Activated CD8-positive, alpha-beta memory T cell treated with anti-CD3 and anti-CD28 coated beads for 48 hours (primary cell): Measurements from ENCODE around the gene TCF4.

ENCODE experiments used
- DNase-seq, 3 experiments: peaks; one replicate each; pipeline ENCODE4 v3.0.0-alpha.2; 2020; ENCODE audit warnings: low read depth in 2 of 3, low spot score in 2 of 3

Gene TCF4

DNA sequence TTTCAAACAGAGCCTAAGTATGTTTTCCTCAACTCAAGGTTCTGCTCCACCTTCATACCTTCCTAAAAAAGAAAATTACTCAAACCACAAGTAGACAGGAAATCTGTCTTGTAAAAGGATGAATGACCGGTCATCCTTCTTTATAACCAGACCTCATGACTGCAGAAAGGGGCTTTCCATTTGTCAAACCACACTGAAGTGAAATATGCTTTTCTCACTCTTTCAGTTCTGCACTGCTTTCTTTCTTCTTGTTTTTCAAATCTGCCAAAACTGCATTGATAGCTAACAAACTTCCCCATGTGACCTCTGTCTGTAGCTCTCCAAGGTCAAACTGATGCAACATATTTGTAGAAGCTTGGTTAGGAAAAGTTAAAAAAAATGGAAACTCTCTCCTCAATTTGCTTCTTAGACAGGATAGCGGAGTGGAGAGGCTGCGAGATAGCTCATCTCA lies 319.8 kb downstream of the TCF4 start:
- no peak for DNase-seq

DNA sequence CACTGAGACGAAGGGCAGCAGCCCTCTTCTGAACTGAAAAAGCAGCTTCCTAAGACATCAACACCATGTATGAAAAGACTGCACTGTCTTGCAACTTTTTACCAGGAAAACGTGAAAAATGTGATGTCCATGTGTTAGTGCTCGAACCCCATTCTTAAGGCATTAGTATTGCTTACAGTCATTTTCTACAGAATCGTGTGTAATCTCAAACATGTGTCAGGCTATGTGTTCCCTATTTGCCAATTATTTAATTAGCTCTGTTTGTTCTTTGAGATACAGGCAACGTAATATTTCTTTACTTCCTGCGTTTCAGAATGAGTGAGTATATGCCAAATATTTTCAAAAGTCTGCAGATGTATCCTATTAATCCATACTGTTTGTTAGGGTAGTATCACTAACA lies 321.0 kb downstream of the TCF4 start:
- DNase-seq = no peak

DNA sequence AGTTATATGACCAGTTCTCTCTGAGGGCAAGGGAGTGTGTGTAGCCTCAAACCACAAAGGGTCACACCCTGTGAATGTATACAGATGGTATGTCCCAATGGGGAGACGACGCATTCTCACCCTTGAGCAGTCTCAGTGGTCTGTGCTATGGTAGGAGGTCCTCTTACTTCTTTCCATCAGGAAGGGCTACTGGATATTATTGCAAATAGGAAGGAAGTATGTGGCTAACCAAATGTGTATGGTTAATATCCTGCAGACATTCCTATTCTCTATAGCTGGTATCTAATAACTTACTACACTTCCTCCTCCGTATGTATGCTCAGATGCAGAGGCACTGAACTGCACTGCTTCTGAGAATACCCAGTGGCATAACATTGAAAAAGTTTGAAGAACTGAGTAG lies 322.0 kb downstream of the TCF4 start:
- no peak for DNase-seq

DNA sequence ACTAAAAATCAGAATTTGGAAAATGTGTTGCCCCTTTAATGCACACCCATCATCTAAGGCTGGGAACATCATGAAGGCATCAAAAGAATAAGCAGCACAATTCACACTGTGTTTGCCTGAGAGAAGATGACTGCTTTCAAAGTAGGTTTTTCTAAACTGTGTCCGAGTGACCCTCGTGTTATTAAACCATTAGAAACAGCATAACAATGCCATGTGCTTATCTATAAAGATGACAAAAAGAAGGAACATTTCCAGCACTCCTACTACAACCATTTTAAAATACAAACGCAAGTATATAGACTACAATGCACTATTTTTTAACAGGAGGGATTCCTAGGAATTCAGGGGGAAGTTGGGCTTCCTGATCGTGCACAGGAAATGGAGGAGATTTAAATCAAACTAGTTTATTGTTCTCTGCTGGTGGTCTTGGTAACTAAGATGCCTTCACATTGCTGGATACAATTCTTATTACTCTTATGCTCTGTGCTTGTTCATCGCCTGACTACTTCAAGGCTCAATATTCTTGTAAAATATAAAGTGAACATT lies 322.8 kb downstream of the TCF4 start:
- DNase-seq = no peak

DNA sequence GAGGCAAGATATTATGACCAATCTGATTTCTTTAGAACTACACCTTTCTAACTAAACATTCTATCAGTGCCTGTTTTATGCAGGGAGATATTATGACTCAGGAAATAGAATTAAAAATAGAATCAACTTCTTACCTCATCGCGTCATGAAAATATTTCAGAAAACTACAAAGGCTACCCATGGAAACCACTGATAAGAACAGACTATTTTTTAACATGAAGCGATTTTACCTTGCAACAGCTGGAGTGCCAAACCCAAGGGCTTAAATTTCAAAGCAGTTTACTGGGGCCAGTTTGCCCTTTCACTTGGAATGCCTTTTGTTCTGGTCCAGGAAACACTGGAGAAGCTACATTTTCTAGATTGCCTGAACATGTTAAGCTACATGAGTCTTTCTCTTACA lies 323.9 kb downstream of the TCF4 start:
- no peak for DNase-seq

DNA sequence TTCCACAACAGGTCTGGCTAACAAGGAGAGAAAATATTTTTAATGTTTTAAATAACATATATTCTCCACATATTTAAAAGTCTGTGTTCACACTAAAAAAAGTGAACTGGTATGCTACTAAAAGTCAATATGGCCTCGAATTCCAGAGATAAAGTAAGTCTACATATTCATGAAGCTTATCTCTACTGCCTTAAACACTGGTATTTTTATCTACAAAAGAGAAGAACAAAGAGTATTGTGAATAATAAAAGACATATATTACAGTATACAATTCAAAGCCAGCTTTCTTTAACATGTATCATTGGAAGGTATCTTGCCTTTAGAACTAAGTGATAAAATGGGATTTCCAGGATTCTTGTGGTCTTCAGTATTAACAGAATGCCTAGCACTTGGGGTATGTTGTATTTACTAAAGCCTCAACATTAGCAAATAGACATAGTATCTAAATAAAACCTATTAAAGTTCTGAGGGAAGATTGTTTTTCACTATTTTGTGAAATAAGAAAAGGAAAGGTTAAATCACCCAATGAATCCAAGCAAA lies 325.9 kb downstream of the TCF4 start:
- DNase-seq = no peak

DNA sequence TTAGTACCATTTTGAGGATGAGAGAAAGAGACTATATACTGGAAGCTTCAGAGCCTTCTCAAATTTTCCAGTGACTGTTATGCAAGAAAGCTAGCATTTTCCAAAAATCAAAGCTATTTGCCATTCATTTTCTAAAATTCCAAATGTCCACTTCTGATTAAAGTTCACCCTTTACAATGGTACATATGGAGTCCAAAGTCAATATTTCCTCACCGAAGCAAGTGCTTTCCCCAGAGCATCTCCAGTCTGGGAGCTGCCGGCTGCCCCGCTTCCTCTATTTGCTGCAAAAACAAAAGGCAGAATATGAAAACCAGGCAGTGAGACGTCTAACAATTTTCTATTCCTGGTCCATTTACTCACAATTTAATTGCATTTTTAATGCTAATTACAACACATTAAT lies 326.7 kb downstream of the TCF4 start:
- no peak for DNase-seq

DNA sequence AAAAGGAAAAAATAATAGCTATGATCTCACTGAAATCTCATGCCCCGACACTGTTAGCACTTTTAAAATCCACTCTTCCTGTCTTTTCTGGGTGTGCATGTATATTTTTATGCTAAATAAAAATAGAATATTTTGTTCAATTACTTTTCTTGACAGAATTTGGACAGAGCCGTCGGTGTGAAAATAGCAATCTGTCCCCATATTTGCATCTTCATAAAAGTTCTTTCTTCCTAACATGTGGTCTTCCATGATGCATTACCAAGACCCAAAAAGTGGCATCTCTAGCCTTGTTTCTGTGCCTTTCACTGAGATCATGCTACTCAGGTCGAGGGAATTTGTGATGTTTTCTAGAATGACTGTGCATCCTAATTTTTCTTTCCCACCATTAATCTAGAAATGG lies 329.9 kb downstream of the TCF4 start:
- DNase-seq = no peak

DNA sequence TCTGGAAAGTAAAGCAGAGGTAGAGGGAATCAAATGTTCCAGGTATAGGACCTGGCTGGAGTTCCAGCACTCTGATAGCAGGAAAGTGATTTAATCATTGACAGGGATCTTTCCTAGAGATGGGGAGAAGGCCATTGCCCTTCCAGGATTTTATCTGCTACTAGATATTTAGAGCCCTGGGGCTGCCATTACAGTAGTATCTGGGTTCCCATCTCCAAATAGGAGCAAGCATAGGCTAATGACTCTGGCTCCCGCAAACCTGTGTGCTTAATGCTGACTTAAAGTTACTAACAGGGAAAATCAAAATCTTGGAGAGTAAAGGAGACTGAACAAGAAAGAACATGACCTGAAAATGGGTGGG lies 331.1 kb downstream of the TCF4 start:
- DNase-seq = no peak

DNA sequence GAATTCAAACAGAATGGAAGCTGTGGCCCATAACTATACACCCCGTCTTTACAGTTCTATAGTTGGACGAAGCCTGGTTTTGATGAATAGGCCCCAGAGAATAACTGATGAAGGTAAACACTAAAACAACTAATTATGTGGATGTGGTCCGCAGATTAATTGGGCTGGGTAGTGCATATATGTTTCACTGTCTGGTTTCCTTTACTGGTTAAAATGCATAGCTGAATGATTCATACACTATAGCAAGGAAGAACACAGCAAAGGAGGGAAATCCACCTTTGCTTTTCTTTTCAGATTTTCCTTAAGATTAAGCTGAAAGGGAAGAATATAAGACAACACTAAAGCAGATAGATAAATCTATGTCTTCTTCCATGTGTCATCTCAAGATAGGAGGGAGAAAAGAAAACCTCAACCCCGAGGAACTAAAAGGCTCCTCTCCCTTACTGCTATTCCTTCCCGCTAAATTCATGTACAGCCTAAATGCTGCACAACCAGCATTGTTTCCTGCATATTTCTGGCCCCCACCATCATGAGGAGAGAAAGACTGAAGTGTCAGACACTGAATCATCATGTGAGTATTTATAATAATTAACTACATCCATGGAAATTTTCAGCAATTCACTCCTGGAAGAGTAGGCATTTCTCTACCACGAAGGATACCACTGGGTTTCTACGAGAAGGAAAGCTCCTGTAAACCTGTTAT lies 331.6 kb downstream of the TCF4 start:
- DNase-seq = no peak

DNA sequence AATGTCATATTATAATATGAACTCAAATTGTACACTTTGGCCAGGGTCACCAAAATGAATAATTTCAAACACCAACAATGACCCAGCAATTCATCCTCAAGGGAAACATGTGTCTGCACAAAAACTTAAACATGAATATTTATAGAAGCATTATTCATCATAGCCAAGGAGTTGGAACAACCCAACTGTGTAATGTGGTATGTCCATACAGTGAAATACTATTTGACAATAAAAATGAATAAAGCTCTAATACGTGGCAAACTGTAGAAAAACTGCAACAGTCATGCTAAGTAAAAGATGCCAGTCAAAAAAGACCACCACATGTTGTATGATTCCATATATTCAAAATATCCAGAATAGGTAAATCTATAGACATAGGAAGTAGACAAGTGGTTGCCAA lies 334.2 kb downstream of the TCF4 start:
- DNase-seq = no peak

DNA sequence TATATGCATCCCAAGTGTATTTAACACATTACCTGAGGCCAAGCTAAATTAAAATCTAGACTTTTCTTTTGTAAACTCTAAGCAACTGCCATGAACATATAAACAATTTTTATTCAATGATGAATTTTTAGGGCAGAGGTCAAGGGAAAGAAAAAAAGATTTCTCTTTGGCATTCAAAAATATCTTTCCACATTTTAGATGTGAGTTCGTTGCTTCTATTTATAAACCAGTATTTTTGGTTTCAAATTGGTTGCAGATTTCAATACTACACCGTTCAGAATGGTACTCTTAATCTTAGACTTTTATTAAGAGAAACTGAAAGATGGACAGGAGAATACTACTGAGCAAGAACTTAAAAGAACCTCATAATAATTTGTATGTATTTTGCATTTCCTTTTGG lies 335.1 kb downstream of the TCF4 start:
- no peak for DNase-seq

DNA sequence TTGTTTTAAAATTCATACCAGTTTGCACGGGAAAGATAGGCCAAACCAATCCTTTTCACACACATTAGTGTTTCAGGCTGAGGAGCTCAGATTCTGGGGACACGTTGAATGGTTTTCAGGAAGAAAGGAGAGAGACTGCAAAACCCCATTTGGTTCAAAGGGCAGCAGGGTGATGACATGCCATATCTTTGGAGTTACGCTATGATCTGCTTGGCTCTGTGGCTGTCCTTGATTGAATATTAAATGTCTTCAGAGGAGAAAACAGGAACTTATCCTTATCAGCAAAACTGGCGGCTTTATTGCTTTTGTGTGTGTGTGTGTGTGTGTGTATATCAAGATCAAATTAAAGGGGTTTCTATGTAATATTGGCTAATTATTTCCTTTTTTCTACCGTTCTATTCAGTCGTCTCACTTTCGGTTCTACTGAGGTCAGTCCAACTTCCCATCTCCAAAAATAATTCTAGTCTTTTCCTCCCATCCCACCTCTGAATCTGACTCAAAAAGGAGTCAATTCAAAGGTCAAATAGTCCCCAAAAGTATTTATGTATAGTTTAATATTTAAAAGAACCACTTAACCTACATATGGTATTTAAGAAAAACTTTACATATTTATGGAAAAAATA lies 335.8 kb downstream of the TCF4 start:
- no peak for DNase-seq

DNA sequence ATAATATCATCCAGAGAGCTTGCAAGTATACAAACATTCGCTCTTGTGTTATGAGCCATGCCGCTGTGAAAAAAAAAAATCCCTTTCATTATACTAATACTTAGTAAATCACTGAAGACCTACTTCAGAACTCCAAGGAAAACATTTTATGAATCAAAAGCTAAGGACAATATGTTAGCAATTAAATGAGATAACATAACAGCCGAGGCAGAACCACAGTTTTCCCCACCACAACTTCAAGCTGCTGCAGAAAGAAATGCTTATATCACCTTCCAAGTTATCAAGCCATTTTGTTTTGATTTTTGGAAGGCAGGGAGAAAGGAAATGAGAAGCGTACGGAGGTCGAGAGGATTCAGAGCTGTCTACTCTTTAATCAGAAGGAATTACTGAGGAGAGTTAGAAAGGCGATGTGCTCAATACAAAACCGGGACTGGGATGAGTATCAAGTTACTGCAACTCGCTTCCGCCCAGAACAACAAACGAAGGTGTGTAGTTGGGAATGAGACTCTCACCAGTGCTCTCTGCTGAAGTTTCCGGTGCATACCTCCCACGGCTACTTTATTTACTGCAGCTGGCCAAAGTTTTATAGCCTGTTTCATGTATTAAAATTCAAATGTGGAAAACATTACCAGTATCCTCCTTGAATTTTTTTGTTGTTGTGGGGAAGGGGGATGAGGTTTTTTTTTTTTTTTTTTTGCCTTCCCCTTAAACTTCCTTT lies 336.6 kb downstream of the TCF4 start:
- DNase-seq = no peak

DNA sequence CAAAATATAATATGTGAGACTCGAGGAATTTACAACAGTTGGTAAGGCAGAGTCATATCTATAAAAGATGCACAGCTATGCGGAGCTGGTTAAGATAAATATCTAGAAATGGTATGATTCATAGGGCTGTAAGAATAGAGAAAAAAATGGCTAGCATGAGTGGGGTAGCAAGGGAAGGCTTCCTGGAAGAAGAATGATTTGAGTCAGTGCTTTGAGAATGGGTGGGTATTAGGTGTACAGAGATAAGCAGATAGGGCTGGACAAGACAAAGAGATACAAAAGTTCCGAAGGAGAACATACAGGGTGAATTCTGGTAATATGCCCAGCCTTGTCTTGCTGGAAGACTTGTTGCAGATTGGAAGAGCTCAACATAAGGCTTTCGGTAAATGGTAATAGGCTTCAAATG lies 337.2 kb downstream of the TCF4 start:
- no peak for DNase-seq

DNA sequence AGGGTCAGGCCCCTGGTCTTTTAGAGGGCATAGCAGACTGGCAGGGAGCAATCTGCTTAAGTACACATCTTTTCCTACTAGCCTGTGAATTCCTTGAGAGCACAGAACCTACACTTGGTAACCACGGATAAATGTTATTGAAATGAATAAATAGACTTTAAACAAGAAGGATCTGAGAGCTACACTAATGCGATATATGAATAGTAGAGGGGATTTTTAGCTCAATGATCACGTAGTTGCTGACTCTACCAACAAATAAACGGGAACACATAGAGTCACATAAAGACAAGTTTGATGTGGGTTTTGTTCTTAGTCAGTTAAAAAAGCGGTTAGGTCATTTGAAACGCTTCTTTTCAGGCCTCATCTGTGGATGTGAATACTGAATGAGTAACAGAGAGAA lies 338.4 kb downstream of the TCF4 start:
- no peak for DNase-seq

DNA sequence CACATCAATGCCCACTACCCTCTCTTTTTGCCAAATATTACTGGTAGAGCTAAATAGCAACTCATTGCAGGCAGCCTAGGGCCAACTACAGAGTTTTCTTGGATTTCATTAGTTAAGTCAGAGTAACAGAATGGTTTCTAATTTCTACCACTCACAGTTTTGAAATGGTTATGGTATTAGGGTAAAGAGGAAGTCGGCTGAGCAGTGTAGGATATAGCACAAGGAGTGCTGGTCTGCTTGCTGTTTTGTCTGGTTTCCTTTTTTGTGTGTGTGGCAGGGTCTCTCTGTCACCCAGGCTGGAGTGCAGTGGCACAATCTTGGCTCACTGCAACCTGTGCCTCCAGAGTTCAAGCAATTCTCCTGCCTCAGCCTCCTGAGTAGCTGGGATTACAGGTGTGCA lies 339.5 kb downstream of the TCF4 start:
- no peak for DNase-seq

DNA sequence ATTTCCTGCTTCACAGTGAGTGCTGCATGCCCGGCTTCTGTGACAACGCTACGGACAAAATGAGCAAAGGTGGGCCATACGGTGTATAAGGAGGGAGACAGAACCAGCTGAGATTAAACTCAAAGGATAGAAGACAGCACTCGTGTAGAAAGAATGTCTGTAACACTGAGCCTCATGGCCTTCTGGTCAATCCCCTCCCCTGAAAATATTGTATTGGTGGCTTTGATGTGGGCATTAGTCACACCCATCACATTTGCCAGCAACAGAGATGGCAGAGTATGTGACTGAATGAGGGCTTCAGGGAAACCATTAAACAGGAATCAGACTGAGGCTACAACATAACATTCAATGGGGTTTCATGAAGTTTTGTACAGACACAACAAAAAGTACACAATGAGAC lies 341.0 kb downstream of the TCF4 start:
- no peak for DNase-seq

DNA sequence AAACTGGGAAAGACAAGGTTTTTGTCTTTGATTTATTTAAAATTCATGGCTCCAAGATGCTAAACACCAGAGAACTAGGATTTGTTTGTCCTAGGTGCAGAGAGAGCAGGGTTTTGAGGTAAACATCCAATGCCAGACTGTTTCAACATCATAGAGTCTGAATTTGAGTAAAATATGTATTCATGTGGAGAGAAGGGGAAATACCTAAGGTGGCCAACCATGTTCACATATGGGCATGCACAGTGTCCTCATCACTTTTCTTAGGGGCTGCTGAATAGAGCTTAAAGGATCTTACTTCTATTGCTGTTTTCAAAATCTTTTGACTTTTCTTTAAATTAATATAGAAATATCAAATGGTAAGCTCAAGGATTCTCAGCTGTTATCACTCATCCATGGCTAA lies 341.7 kb downstream of the TCF4 start:
- no peak for DNase-seq

DNA sequence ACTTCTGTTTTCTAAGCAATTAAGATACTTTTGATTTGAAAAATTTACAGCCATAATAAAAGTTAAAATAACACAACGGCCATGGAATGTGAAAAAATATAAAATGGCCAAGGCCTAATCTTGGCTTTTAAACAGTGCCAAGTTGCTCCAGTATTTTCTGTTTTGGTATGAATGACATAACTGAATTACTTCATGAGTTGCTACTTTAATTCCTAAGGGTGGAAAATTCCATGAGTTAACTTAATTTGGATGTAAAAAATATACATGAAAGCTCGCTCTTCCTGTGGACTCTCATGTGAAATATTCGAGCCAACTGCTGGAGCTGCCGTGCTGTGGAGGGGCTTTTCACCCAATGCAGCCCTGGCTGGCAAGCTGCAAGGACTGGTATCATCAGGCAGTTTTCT lies 342.8 kb downstream of the TCF4 start:
- no peak for DNase-seq

DNA sequence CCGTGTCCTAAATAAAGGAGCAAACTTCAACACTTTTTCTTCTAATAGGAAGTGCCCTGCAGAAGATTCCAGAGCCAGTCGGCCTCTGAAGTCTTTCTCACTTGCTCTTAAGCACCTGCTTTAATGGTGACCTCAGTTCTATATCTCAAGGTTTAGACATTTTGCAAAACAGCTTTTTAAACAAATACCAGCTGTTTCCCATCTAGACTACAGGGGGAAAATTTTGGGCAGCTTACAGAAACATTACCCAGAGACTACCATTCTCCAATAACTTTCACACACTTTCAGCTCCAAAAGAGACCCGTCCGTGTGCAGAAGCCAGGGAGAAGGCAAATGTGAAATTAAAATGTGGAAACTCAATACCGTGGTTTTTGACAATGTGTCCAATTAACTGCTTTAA lies 343.4 kb downstream of the TCF4 start:
- no peak for DNase-seq

DNA sequence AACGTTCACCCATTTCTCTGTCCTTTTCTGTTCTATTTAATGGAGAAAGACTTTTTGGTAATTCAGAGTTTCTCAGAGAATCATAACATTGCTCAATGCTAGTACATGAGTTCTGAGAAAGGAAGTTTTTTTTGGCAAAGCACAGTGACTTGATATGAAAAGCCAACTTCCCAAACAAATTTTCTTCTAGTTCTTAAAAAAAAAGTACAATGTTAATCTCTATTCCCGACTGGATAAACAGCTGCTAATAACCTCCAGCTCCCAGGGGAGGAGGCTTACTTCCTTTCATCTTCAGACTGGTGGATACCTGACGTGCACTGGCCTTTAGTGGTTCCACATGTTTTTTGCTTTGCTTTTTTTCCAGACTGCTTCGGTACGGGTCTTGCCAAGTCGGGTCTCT lies 344.1 kb downstream of the TCF4 start:
- no peak for DNase-seq
